ENCODE data around the gene SMIM1. TPM values are rescaled to one million over a fixed set of nuclear protein-coding genes. Genes with fewer than 3 reads are reported as not detected.

Gene SMIM1
- total and polyA plus RNA-seq, 2 experiments from 2014 or later: 3.2 to 7.2 TPM

DNA sequence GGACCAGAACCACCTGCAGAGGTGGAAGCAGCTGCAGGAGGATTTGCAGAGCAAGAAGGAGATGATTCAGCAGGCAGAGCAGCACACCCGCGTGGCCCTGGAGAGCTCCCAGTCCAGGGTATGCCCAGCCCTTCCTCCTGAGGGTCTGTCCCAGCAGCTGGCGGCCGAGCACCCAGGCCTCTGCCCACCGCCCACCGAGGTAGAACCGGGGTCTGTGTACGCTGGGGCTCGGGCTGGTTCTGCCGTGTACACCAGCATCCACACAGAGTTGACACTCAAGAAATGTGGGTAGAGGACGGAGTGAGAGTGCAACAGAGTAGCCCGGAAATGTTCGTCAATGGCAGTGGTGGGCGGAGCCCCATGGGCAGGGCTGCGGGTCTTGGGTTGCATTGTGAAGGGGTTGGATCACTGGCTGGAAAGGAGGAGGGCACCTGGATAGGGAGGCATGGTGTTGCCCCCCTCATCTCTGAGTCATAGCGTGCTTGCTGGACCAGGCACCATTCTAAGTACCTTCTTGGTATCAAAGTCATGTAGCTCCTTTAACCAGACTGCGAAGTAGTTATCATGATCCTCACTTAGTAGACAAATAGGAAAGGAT is 5.1 kb upstream of the SMIM1 start:
- Histone ChIP-seq H3K79me2 (replicated peaks; ENCODE audit: insufficient read depth) (no peaks in the 10 kb centered on the region), H3K4me3 (no peak overlapping the region), H3K4me2 (no peak overlapping the region), H3K36me3 (ENCODE audit: insufficient read depth) (no peaks in the 10 kb centered on the region), H3K9me2 (ENCODE audit: insufficient read depth) (no peaks in the 10 kb centered on the region), H2AFZ (no peak overlapping the region), H4K20me1 (replicated peaks; ENCODE audit: insufficient read depth) (no peaks in the 10 kb centered on the region), H3K4me1 (ENCODE audit: insufficient read depth) (peaks cover 6% of the 10 kb centered on the region; the same call in 1 of the 2 replicates), H3K27me3 (ENCODE audit: insufficient read depth) (no peaks in the 10 kb centered on the region), H3K27ac (ENCODE audit: low read depth) (no peak overlapping the region), H3F3A (replicated peaks; ENCODE audit: low read depth) (no peaks in the 10 kb centered on the region)
- H3K27ac Mint-ChIP-seq: no peak overlapping the region
- TF ChIP-seq, protein P1, sequence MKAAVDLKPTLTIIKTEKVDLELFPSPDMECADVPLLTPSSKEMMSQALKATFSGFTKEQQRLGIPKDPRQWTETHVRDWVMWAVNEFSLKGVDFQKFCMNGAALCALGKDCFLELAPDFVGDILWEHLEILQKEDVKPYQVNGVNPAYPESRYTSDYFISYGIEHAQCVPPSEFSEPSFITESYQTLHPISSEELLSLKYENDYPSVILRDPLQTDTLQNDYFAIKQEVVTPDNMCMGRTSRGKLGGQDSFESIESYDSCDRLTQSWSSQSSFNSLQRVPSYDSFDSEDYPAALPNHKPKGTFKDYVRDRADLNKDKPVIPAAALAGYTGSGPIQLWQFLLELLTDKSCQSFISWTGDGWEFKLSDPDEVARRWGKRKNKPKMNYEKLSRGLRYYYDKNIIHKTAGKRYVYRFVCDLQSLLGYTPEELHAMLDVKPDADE (IDR thresholded peaks at IDR 0.05): no peak
- TF ChIP-seq, protein P2, sequence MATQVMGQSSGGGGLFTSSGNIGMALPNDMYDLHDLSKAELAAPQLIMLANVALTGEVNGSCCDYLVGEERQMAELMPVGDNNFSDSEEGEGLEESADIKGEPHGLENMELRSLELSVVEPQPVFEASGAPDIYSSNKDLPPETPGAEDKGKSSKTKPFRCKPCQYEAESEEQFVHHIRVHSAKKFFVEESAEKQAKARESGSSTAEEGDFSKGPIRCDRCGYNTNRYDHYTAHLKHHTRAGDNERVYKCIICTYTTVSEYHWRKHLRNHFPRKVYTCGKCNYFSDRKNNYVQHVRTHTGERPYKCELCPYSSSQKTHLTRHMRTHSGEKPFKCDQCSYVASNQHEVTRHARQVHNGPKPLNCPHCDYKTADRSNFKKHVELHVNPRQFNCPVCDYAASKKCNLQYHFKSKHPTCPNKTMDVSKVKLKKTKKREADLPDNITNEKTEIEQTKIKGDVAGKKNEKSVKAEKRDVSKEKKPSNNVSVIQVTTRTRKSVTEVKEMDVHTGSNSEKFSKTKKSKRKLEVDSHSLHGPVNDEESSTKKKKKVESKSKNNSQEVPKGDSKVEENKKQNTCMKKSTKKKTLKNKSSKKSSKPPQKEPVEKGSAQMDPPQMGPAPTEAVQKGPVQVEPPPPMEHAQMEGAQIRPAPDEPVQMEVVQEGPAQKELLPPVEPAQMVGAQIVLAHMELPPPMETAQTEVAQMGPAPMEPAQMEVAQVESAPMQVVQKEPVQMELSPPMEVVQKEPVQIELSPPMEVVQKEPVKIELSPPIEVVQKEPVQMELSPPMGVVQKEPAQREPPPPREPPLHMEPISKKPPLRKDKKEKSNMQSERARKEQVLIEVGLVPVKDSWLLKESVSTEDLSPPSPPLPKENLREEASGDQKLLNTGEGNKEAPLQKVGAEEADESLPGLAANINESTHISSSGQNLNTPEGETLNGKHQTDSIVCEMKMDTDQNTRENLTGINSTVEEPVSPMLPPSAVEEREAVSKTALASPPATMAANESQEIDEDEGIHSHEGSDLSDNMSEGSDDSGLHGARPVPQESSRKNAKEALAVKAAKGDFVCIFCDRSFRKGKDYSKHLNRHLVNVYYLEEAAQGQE (IDR thresholded peaks at IDR 0.05; ENCODE audit: unreplicated experiment): no peak
- TF ChIP-seq, protein P3, sequence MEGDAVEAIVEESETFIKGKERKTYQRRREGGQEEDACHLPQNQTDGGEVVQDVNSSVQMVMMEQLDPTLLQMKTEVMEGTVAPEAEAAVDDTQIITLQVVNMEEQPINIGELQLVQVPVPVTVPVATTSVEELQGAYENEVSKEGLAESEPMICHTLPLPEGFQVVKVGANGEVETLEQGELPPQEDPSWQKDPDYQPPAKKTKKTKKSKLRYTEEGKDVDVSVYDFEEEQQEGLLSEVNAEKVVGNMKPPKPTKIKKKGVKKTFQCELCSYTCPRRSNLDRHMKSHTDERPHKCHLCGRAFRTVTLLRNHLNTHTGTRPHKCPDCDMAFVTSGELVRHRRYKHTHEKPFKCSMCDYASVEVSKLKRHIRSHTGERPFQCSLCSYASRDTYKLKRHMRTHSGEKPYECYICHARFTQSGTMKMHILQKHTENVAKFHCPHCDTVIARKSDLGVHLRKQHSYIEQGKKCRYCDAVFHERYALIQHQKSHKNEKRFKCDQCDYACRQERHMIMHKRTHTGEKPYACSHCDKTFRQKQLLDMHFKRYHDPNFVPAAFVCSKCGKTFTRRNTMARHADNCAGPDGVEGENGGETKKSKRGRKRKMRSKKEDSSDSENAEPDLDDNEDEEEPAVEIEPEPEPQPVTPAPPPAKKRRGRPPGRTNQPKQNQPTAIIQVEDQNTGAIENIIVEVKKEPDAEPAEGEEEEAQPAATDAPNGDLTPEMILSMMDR (conservative IDR thresholded peaks at IDR 0.05; ENCODE audit: low read depth in 2 of 2): no peak
- no peak for TF ChIP-seq ZNF114 (CRISPR knock-in tag; IDR thresholded peaks at IDR 0.05)
- TF ChIP-seq, protein P4, sequence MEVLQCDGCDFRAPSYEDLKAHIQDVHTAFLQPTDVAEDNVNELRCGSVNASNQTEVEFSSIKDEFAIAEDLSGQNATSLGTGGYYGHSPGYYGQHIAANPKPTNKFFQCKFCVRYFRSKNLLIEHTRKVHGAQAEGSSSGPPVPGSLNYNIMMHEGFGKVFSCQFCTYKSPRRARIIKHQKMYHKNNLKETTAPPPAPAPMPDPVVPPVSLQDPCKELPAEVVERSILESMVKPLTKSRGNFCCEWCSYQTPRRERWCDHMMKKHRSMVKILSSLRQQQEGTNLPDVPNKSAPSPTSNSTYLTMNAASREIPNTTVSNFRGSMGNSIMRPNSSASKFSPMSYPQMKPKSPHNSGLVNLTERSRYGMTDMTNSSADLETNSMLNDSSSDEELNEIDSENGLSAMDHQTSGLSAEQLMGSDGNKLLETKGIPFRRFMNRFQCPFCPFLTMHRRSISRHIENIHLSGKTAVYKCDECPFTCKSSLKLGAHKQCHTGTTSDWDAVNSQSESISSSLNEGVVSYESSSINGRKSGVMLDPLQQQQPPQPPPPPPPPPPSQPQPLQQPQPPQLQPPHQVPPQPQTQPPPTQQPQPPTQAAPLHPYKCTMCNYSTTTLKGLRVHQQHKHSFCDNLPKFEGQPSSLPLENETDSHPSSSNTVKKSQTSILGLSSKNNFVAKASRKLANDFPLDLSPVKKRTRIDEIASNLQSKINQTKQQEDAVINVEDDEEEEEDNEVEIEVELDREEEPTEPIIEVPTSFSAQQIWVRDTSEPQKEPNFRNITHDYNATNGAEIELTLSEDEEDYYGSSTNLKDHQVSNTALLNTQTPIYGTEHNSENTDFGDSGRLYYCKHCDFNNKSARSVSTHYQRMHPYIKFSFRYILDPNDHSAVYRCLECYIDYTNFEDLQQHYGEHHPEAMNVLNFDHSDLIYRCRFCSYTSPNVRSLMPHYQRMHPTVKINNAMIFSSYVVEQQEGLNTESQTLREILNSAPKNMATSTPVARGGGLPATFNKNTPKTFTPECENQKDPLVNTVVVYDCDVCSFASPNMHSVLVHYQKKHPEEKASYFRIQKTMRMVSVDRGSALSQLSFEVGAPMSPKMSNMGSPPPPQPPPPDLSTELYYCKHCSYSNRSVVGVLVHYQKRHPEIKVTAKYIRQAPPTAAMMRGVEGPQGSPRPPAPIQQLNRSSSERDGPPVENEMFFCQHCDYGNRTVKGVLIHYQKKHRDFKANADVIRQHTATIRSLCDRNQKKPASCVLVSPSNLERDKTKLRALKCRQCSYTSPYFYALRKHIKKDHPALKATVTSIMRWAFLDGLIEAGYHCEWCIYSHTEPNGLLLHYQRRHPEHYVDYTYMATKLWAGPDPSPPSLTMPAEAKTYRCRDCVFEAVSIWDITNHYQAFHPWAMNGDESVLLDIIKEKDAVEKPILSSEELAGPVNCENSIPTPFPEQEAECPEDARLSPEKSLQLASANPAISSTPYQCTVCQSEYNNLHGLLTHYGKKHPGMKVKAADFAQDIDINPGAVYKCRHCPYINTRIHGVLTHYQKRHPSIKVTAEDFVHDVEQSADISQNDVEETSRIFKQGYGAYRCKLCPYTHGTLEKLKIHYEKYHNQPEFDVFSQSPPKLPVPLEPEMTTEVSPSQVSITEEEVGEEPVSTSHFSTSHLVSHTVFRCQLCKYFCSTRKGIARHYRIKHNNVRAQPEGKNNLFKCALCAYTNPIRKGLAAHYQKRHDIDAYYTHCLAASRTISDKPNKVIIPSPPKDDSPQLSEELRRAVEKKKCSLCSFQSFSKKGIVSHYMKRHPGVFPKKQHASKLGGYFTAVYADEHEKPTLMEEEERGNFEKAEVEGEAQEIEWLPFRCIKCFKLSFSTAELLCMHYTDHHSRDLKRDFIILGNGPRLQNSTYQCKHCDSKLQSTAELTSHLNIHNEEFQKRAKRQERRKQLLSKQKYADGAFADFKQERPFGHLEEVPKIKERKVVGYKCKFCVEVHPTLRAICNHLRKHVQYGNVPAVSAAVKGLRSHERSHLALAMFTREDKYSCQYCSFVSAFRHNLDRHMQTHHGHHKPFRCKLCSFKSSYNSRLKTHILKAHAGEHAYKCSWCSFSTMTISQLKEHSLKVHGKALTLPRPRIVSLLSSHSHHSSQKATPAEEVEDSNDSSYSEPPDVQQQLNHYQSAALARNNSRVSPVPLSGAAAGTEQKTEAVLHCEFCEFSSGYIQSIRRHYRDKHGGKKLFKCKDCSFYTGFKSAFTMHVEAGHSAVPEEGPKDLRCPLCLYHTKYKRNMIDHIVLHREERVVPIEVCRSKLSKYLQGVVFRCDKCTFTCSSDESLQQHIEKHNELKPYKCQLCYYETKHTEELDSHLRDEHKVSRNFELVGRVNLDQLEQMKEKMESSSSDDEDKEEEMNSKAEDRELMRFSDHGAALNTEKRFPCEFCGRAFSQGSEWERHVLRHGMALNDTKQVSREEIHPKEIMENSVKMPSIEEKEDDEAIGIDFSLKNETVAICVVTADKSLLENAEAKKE (CRISPR knock-in tag; IDR thresholded peaks at IDR 0.05): no peak
- TF ChIP-seq EZH2phosphoT487 (IDR thresholded peaks at IDR 0.05; ENCODE audit: unreplicated experiment): no peak
- no peak for TF ChIP-seq EZH2 (IDR thresholded peaks at IDR 0.05; ENCODE audit: low read depth, unreplicated experiment)
- no peak for TF ChIP-seq POLR2AphosphoS5 (IDR thresholded peaks at IDR 0.05; ENCODE audit: low read depth)
- peaks cover 22% of the 10 kb centered on the region for H3K9me3 Mint-ChIP-seq
- peaks cover 9% of the 10 kb centered on the region for H3K4me1 Mint-ChIP-seq
- H3K4me3 Mint-ChIP-seq: no peak overlapping the region
- H3K36me3 Mint-ChIP-seq (ENCODE audit: low read depth): peaks cover 11% of the 10 kb centered on the region; the same call in 2 of the 3 replicates
- peaks cover 11% of the 10 kb centered on the region for H3K27me3 Mint-ChIP-seq (ENCODE audit: insufficient read depth, low read depth, poor library complexity)
- ATAC-seq (no peak), DNase-seq (ENCODE audit: low spot score) (no peak)

Measured in GM23338 (cell line).